Immature natural killer cell (primary cell): ENCODE data around the gene CA12. TPM values are rescaled to one million over a fixed set of nuclear protein-coding genes. Genes with fewer than 3 reads are reported as not detected.

Source experiments
- DNase-seq, 3 donors: peaks; one replicate each; pipeline ENCODE4 v3.0.0; 2022; ENCODE audit warnings: mixed read lengths in 1 of 3
- H3K27ac Mint-ChIP-seq, 6 donors: one replicate each; pipeline ENCODE4 v1.8.0; 2020; ENCODE audit warnings: mixed read lengths in 6 of 6, mild to moderate bottlenecking in 5 of 6, inconsistent platforms in 4 of 6, moderate library complexity in 3 of 6
- H3K27me3 Mint-ChIP-seq, 3 donors: one replicate each; pipeline ENCODE4 v1.8.0; 2020 to 2021; ENCODE audit warnings: low read depth in 3 of 3, mild to moderate bottlenecking in 3 of 3, mixed read lengths in 3 of 3, moderate library complexity in 3 of 3, inconsistent platforms in 1 of 3
- H3K36me3 Mint-ChIP-seq, 3 donors: one replicate each; pipeline ENCODE4 v1.8.0; 2020; ENCODE audit warnings: mixed read lengths in 3 of 3, inconsistent platforms in 2 of 3, mild to moderate bottlenecking in 2 of 3
- H3K4me1 Mint-ChIP-seq, 2 donors: one replicate each; pipeline ENCODE4 v1.8.0; 2020; ENCODE audit warnings: inconsistent platforms in 2 of 2, mild to moderate bottlenecking in 2 of 2, mixed read lengths in 2 of 2, moderate library complexity in 1 of 2
- H3K4me3 Mint-ChIP-seq, 5 donors: one replicate each; pipeline ENCODE4 v1.8.0; 2020; ENCODE audit warnings: mild to moderate bottlenecking in 5 of 5, mixed read lengths in 5 of 5, inconsistent platforms in 3 of 5, moderate library complexity in 3 of 5
- H3K9me3 Mint-ChIP-seq, 6 donors: one replicate each; pipeline ENCODE4 v1.8.0; 2020; ENCODE audit warnings: mild to moderate bottlenecking in 6 of 6, mixed read lengths in 6 of 6, inconsistent platforms in 4 of 6, moderate library complexity in 3 of 6
- polyA plus RNA-seq, 3 donors: library from polyadenylated mRNA; unstranded; fragments of 300-500 nt; fragmentation: Illumina TruSeq; gene quantifications; one replicate each; pipeline ENCODE4 v1.2.3, GENCODE V29; 2021

Gene CA12
- polyA plus RNA-seq, 3 donors from 2014 or later: not detected

GRCh38 chr15:63378946-63379345, 2.7 kb downstream of the CA12 start:
- Mint-ChIP-seq H3K27me3 (peaks cover 7 to 35% (median 12%) of the 10 kb centered on the region in 3 donors), H3K27ac (peak overlapping the region in 1 of 6 donors; percentile 23), H3K9me3 (no peaks in the 10 kb centered on the region)

GRCh38 chr15:63374686-63375520, 6.7 kb downstream of the CA12 start:
- no peak overlapping the region for H3K4me3 Mint-ChIP-seq
- H3K9me3 Mint-ChIP-seq: no peaks in the 10 kb centered on the region
- peak overlapping the region in 1 of 6 donors; percentile 34 for H3K27ac Mint-ChIP-seq
- peaks cover 2 to 14% (median 9%) of the 10 kb centered on the region in 3 donors for H3K27me3 Mint-ChIP-seq
- no peaks in the 10 kb centered on the region for H3K36me3 Mint-ChIP-seq
- no peak for DNase-seq
- peaks cover 2 to 7% of the 10 kb centered on the region in 2 donors for H3K4me1 Mint-ChIP-seq

More at GRCh38 chr15:63378946-63379345, 2.7 kb downstream of the CA12 start:
- H3K4me3 Mint-ChIP-seq: no peak overlapping the region
- H3K4me1 Mint-ChIP-seq: peaks cover 6 to 17% of the 10 kb centered on the region in 2 donors
- DNase-seq: no peak
- no peaks in the 10 kb centered on the region for H3K36me3 Mint-ChIP-seq

GRCh38 chr15:63373866-63374548, 7.6 kb downstream of the CA12 start:
- H3K27ac Mint-ChIP-seq: no peak overlapping the region
- no peak overlapping the region for H3K4me3 Mint-ChIP-seq
- peaks cover 2 to 7% of the 10 kb centered on the region in 2 donors for H3K4me1 Mint-ChIP-seq
- no peak for DNase-seq
- no peaks in the 10 kb centered on the region for H3K9me3 Mint-ChIP-seq
- H3K27me3 Mint-ChIP-seq: peaks cover 2 to 10% (median 8%) of the 10 kb centered on the region in 3 donors
- H3K36me3 Mint-ChIP-seq: no peaks in the 10 kb centered on the region

GRCh38 chr15:63373330-63373729, 8.3 kb downstream of the CA12 start:
- no peaks in the 10 kb centered on the region for H3K36me3 Mint-ChIP-seq
- H3K27ac Mint-ChIP-seq: no peak overlapping the region
- H3K27me3 Mint-ChIP-seq: peaks cover 2 to 8% (median 7%) of the 10 kb centered on the region in 3 donors
- H3K9me3 Mint-ChIP-seq: no peaks in the 10 kb centered on the region
- H3K4me1 Mint-ChIP-seq: peaks cover 2 to 7% of the 10 kb centered on the region in 2 donors
- DNase-seq: no peak
- no peak overlapping the region for H3K4me3 Mint-ChIP-seq

GRCh38 chr15:63372753-63373152, 8.9 kb downstream of the CA12 start:
- no peaks in the 10 kb centered on the region for H3K36me3 Mint-ChIP-seq
- H3K27ac Mint-ChIP-seq: no peak overlapping the region
- peaks cover 2 to 7% of the 10 kb centered on the region in 2 donors for H3K4me1 Mint-ChIP-seq
- DNase-seq: no peak
- no peak overlapping the region for H3K4me3 Mint-ChIP-seq
- H3K27me3 Mint-ChIP-seq: peaks cover 2 to 7% (median 5%) of the 10 kb centered on the region in 3 donors
- H3K9me3 Mint-ChIP-seq: no peaks in the 10 kb centered on the region

- DNase-seq: no peak
- Mint-ChIP-seq H3K4me1 (peaks cover 2 to 7% of the 10 kb centered on the region in 2 donors), H3K36me3 (no peaks in the 10 kb centered on the region), H3K27me3 (peaks cover 0 to 7% (median 5%) of the 10 kb centered on the region in 3 donors), H3K27ac (no peak overlapping the region), H3K9me3 (no peaks in the 10 kb centered on the region), H3K4me3 (no peak overlapping the region)
Observed at GRCh38 chr15:63372018-63372705, 9.5 kb downstream of the CA12 start.

- Mint-ChIP-seq H3K4me3 (no peak overlapping the region), H3K9me3 (no peaks in the 10 kb centered on the region), H3K36me3 (no peaks in the 10 kb centered on the region), H3K27me3 (peaks cover 0 to 5% (median 0%) of the 10 kb centered on the region in 3 donors), H3K4me1 (peaks cover 2 to 7% of the 10 kb centered on the region in 2 donors), H3K27ac (peak overlapping the region in 1 of 6 donors; percentile 62)
- DNase-seq: no peak
Observed at GRCh38 chr15:63371297-63371918, 10.2 kb downstream of the CA12 start.

- no peaks in the 10 kb centered on the region for H3K9me3 Mint-ChIP-seq
- peaks cover 0 to 5% (median 0%) of the 10 kb centered on the region in 3 donors for H3K27me3 Mint-ChIP-seq
- DNase-seq: no peak
- no peaks in the 10 kb centered on the region for H3K36me3 Mint-ChIP-seq
- no peak overlapping the region for H3K4me3 Mint-ChIP-seq
- H3K27ac Mint-ChIP-seq: no peak overlapping the region
- H3K4me1 Mint-ChIP-seq: peaks cover 2 to 7% of the 10 kb centered on the region in 2 donors
Observed at GRCh38 chr15:63370764-63371163, 10.9 kb downstream of the CA12 start.

- DNase-seq: no peak
Observed at GRCh38 chr15:63369781-63370180, 11.9 kb downstream of the CA12 start.

GRCh38 chr15:63369296-63369695, 12.3 kb downstream of the CA12 start:
- Mint-ChIP-seq H3K27ac (no peak overlapping the region), H3K27me3 (peaks cover 0 to 7% (median 0%) of the 10 kb centered on the region in 3 donors), H3K9me3 (no peaks in the 10 kb centered on the region), H3K4me1 (no peaks in the 10 kb centered on the region), H3K36me3 (no peaks in the 10 kb centered on the region), H3K4me3 (no peak overlapping the region)
- no peak for DNase-seq

More at GRCh38 chr15:63369781-63370180, 11.9 kb downstream of the CA12 start:
- peaks cover 0 to 5% (median 0%) of the 10 kb centered on the region in 3 donors for H3K27me3 Mint-ChIP-seq
- peaks cover 2% of the 10 kb centered on the region in 2 donors for H3K4me1 Mint-ChIP-seq
- H3K27ac Mint-ChIP-seq: no peak overlapping the region
- H3K36me3 Mint-ChIP-seq: no peaks in the 10 kb centered on the region
- H3K4me3 Mint-ChIP-seq: no peak overlapping the region
- no peaks in the 10 kb centered on the region for H3K9me3 Mint-ChIP-seq

- H3K4me1 Mint-ChIP-seq: no peaks in the 10 kb centered on the region
- H3K27ac Mint-ChIP-seq: no peak overlapping the region
- no peaks in the 10 kb centered on the region for H3K9me3 Mint-ChIP-seq
Observed at GRCh38 chr15:63368503-63368902, 13.1 kb downstream of the CA12 start.

GRCh38 chr15:63367900-63368299, 13.7 kb downstream of the CA12 start:
- no peaks in the 10 kb centered on the region for H3K9me3 Mint-ChIP-seq
- DNase-seq: no peak
- H3K4me1 Mint-ChIP-seq: no peaks in the 10 kb centered on the region
- no peaks in the 10 kb centered on the region for H3K36me3 Mint-ChIP-seq
- peaks cover 0 to 7% (median 0%) of the 10 kb centered on the region in 3 donors for H3K27me3 Mint-ChIP-seq
- no peak overlapping the region for H3K4me3 Mint-ChIP-seq
- H3K27ac Mint-ChIP-seq: no peak overlapping the region

More at GRCh38 chr15:63368503-63368902, 13.1 kb downstream of the CA12 start:
- no peak overlapping the region for H3K4me3 Mint-ChIP-seq
- H3K36me3 Mint-ChIP-seq: no peaks in the 10 kb centered on the region
- DNase-seq: no peak
- peaks cover 0 to 7% (median 0%) of the 10 kb centered on the region in 3 donors for H3K27me3 Mint-ChIP-seq

GRCh38 chr15:63367390-63367789, 14.3 kb downstream of the CA12 start:
- peaks cover 0 to 7% (median 0%) of the 10 kb centered on the region in 3 donors for H3K27me3 Mint-ChIP-seq
- no peaks in the 10 kb centered on the region for H3K9me3 Mint-ChIP-seq
- no peaks in the 10 kb centered on the region for H3K4me1 Mint-ChIP-seq
- H3K4me3 Mint-ChIP-seq: no peak overlapping the region
- H3K36me3 Mint-ChIP-seq: no peaks in the 10 kb centered on the region
- no peak overlapping the region for H3K27ac Mint-ChIP-seq
- no peak for DNase-seq
